Right cardiac atrium (tissue), 5 donors: Measurements from ENCODE around the gene DCLRE1B. TPM values are rescaled to one million over a fixed set of nuclear protein-coding genes. Genes with fewer than 3 reads are reported as not detected.
A peak's percentile ranks its signal among the peaks of the same experiment; 100 is the strongest.

Source experiments
- ATAC-seq, 2 donors: fragments of 200-7000 bp; cut with Tn5 transposase; one replicate each; pipeline versions ENCODE4 v1.8.0 to v1.9.1; 2020; ENCODE audit warnings: moderate library complexity in 2 of 2, mild to moderate bottlenecking in 1 of 2
- DNase-seq, 3 donors: peaks; one replicate each; pipeline ENCODE4 v3.0.0-alpha.2; 2020
- H3K27ac ChIP-seq: one replicate; pipeline ENCODE4 v1.5.1; 2013; ENCODE audit warnings: mild to moderate bottlenecking, low read length, control low read depth, moderate library complexity
- H3K27me3 ChIP-seq: one replicate; pipeline ENCODE4 v1.6.1; 2013; ENCODE audit not compliant: control insufficient read depth, insufficient read depth
- H3K4me1 ChIP-seq: one replicate; pipeline ENCODE4 v1.6.1; 2013; ENCODE audit warnings: low read length; ENCODE audit not compliant: control insufficient read depth, insufficient read depth
- H3K4me3 ChIP-seq: one replicate; pipeline ENCODE4 v1.5.1; 2013; ENCODE audit warnings: low read length, control low read depth
- H3K9me3 ChIP-seq: one replicate; pipeline ENCODE4 v1.6.1; 2013; ENCODE audit warnings: low read length; ENCODE audit not compliant: control insufficient read depth
- WGBS: extraction: QIAGEN DNeasy Blood & Tissue Kit; methylation state at CpG from one replicate; pipeline ENCODE4 v1.1.7; 2013; 5-methylcytosine and 5-hydroxymethylcytosine counted together
- intact Hi-C, 4 donors: fragments of 100-400 bp; cut with DNase I; formaldehyde crosslinking; loops; one replicate each; pipeline versions ENCODE4 v1.11.0 to v1.14.0; 2022 to 2023
- polyA plus RNA-seq: library from polyadenylated mRNA; stranded (reverse); fragments of 200-250 nt; gene quantifications from one replicate; pipeline ENCODE4 v1.2.3, GENCODE V29; 2013
- total RNA-seq, 4 donors: library from RNA; stranded (reverse); fragmentation: NEBNext Ultra II Directional; extraction: Animal tissue kit (Norgen Biotek cat#: 25700); gene quantifications; one replicate each; pipeline ENCODE4 v1.2.1, GENCODE V29; 2021
- donor health status: healthy with polysubstance abuse.
- donor health status: DM: no; HTN: yes; CAD: no.
- donor health status: DM: no; HTN: no; CAD: no.
- donor health status: DM: no; HTN: yes; CAD: no; lungs with severe emphysema.
- donor health status: DM: yes; HTN: yes; CAD: no.

DCLRE1B gene
- total and polyA plus RNA-seq, 5 donors, result 0.97 to 3.4 (median 2.6) TPM

DNA sequence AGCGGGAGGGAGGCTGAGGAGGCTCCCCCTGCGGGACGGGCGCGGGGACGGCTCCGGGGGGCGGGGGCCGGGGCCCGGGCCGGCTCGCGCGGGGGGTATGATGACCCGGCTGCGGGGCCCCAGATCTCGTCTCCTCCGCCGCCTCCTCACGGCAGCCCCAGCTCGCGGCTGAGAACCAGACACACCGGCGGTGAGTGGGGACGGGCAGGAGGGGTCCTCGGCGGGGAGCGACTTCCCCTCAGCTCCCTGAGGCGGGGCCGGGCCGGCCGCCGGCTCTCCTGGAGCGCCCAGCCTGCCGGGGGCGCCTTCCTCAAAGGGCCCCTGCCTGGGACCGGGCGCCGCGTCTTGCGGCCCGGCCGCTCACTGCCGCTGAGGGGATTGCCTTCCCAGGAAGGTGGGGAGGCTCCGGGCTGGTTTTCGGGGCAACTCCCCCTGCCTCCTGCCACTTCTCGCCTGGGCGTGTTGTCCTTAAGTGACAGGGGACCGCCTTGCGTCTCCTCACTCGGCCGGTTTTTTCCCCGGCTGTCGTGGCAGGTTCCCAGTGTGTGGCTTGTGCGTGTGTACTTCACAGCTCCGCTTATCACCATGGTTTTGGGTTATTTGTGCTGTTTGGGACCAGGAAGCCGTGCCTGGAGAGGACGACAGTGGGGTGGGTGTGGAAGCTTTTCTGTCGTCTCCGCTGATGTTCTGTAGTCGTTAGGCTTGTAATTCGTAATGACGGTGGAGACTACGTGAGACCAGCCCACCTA is 24.8 kb downstream of the DCLRE1B start:
- peak overlapping the region; percentile 77 for H3K27ac ChIP-seq
- no peaks in the 10 kb centered on the region for H3K9me3 ChIP-seq
- peak overlapping the region; percentile 76 for H3K4me3 ChIP-seq
- peak; percentile 53 to 81 (median 76) for DNase-seq
- ATAC-seq, result peak; percentile 47 to 57
- intact Hi-C loops, result loop anchor here in 2 of 4 donors (2.0 kb wide), 1 partner anchor 25 kb away; the partner anchor contains the start of genes AP4B1 (in 2 of the 2) and DCLRE1B (in 2 of the 2)
- under 1% methylated on average over 64 of the region's 64 CpGs for WGBS
- no peaks in the 10 kb centered on the region for H3K27me3 ChIP-seq
- H3K4me1 ChIP-seq, result peaks cover 3% of the 10 kb centered on the region

DNA sequence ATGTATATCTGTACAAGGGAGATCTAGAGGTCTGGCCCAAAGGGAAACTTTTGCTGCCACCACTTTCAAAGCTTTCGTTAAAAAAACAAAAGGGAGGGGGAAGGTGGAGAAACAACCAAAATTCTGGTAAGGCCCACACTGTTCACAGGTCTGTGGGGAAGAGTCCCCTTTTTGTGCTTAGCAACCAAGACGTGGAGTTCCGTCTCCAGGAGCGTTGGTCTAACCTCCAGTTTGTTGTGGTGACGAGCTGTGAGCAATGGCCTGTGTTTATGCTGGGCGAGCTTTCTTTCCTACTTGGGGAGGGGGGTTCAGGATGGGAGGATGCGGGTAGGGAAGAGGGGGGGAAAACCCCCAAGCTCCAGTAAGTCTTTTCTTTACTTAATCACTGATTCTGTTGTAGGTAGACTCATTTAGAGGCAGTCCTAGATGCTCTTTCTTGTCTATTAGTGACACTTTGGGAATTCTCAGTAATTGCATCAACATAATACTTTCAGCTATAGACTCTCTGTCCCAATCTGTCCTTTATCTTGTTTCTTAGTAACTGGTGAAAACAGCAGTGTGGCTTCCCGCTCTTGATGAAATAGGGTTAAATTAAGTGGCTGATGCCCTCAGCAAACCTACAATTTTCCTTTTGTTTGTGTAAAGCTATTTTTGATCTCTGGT is 25.5 kb downstream of the DCLRE1B start:
- no peaks in the 10 kb centered on the region for H3K27me3 ChIP-seq
- peak; percentile 4 to 30 for ATAC-seq
- peaks cover 3% of the 10 kb centered on the region for H3K4me1 ChIP-seq
- H3K9me3 ChIP-seq, result no peaks in the 10 kb centered on the region
- WGBS, result 2% methylated on average over 8 of the region's 8 CpGs
- intact Hi-C loops, result loop anchor here in 1 of 4 donors (2.0 kb wide), 1 partner anchor 26 kb away; the partner anchor contains the start of genes AP4B1 and DCLRE1B
- DNase-seq, result peak in 1 of 3 donors; percentile 48
- H3K4me3 ChIP-seq, result peak overlapping the region; percentile 76
- H3K27ac ChIP-seq, result peak overlapping the region; percentile 77

DNA sequence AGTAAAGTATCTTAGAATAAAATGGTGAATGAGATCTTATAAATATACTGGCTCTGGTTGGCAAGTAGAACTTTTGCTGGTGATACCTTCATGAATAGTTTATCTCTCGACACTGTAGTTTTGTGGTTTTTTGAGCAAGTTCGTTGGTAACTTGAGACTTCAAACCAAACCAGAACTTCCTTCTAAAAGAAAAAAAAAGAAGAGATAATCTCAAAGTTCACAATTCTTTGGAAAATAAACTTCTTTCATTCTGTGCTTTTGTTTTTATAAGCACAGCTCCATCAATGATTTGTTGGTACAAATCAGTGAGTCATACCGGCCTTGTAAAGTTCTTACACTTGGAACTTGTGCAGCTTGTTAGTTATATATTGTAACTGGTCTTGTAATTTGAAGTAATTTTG is 26.3 kb downstream of the DCLRE1B start:
- H3K27ac ChIP-seq, result no peak overlapping the region
- ATAC-seq, result no peak
- H3K4me3 ChIP-seq, result peak overlapping the region; percentile 30
- 15% methylated on average over 3 of the region's 3 CpGs for WGBS
- intact Hi-C loops, result loop anchor here in 1 of 4 donors (2.0 kb wide), 1 partner anchor 27 kb away; the partner anchor contains the start of genes AP4B1 and DCLRE1B
- no peaks in the 10 kb centered on the region for H3K9me3 ChIP-seq
- H3K27me3 ChIP-seq, result no peaks in the 10 kb centered on the region
- no peak for DNase-seq
- H3K4me1 ChIP-seq, result peaks cover 3% of the 10 kb centered on the region

DNA sequence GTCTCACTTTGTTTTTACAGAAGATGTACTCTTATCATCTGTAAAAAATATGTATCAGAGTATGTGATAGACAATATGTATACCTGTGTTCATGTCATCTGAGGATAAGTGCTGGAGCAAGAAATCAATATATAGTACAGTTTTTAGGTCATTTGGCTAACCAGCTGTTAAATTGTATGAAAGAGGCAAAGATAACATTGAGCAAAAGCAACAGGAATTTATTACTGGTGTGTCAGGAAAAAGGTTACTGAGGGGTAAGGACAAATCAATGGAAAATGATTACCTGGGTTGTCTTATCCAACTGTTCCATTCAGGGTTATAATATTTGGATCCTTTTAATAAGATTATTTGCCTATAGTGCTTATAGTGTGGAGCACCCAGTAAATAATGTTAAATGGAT is 28.9 kb downstream of the DCLRE1B start:
- Histone ChIP-seq H3K4me1 (peaks cover 10% of the 10 kb centered on the region), H3K27ac (no peak overlapping the region), H3K4me3 (no peak overlapping the region), H3K9me3 (no peaks in the 10 kb centered on the region), H3K27me3 (no peaks in the 10 kb centered on the region)
- intact Hi-C loops, result no loop called here
- no peak for ATAC-seq
- no peak for DNase-seq

DNA sequence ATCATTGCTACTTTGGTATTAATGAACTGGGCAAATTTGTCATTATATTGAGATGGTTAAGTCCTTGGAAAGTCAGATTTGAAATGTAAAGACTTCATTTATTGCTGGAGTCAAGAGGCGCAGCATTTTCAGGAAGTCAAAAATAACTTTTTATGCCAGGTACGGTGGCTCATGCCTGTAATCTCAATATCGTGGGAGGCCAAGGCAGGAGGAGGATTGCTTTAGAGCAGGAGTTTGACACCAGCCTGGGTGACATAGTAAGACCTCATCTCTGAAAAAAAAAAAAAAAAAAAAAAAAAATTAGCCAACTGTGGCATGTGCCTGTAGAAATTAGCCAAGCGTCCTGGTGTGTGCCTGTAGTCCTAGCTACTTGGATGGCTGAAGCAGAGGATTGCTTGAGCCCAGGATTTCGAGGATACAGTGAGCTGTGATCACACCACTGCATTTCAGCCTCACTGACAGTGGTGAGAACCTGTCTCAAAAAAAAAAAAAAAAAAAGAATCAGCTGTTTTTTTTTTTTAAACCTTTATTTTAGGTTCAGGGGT is 29.5 kb downstream of the DCLRE1B start:
- no peak for ATAC-seq
- no peak overlapping the region for H3K27ac ChIP-seq
- H3K4me3 ChIP-seq, result no peak overlapping the region
- intact Hi-C loops, result no loop called here
- no peaks in the 10 kb centered on the region for H3K27me3 ChIP-seq
- peaks cover 10% of the 10 kb centered on the region for H3K4me1 ChIP-seq
- no peaks in the 10 kb centered on the region for H3K9me3 ChIP-seq
- WGBS, result 63% methylated on average over 5 of the region's 5 CpGs
- no peak for DNase-seq

DNA sequence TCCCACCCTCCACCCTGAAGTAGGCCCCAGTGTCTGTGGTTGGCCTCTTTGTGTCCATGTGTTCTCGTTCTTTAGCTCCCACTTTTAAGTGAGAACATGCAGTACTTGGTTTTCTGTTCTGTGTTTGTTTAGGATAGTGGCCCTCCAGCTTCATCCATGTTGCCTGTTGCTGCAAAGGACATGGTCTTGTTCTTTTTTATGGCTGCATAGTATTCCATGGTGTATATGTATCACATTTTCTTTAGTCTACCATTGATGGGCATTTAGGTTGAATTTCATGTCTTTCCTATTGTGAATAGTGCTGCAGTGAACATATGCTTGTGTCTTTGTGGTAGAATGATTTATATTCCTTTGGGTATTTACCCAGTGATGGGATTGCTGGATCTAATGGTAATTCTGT is 30.1 kb downstream of the DCLRE1B start:
- no peaks in the 10 kb centered on the region for H3K27me3 ChIP-seq
- 98% methylated on average over 1 of the region's 1 CpG for WGBS

DNA sequence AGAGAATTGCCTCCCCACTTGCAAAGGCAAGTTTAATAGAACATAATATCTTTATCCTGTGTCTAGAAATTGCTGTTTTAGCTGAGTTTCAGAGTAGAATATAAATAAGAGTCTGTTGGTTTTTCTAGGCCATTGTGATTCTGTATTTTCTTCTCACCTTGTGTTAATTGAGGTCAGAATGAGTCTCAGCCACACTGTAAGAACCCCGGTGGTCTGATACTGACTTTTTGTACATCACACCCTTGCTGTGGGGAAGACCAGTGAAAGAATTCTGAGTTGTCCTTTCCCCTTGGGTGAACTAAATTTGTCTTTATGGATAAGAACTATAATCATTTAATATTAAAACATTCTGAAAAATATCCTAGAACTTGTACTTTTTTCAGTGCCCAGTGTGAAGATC is 30.8 kb downstream of the DCLRE1B start:
- Histone ChIP-seq H3K4me1 (peaks cover 10% of the 10 kb centered on the region), H3K27me3 (no peaks in the 10 kb centered on the region), H3K27ac (no peak overlapping the region), H3K9me3 (no peaks in the 10 kb centered on the region), H3K4me3 (no peak overlapping the region)
- ATAC-seq (no peak), DNase-seq (no peak)
- intact Hi-C loops, result no loop called here
- 58% methylated on average over 1 of the region's 1 CpG for WGBS

More for the DNA sequence above, 30.1 kb downstream of the DCLRE1B start:
- intact Hi-C loops, result no loop called here
- ATAC-seq, result no peak
- no peak overlapping the region for H3K4me3 ChIP-seq
- no peak overlapping the region for H3K27ac ChIP-seq
- H3K4me1 ChIP-seq, result peaks cover 10% of the 10 kb centered on the region
- no peaks in the 10 kb centered on the region for H3K9me3 ChIP-seq
- no peak for DNase-seq

DNA sequence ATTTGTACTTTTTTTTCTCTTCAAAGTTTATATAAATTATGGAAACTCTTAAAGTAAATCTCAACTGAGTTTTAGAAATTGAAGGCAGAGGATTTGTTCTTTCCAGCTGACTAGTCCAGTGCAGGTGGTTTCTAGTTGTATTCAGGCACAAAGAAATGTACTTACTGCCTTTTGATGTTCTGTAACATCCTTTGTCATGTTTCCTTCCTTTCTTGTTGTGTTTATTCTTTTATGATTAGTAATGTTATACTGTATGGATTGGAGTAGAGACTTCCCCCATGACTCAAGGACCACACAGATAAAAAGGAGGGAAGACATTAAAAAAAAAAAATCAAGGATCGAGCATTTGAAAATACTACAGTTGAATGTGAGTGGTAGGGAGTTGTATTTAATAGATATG is 32.0 kb downstream of the DCLRE1B start:
- no peak overlapping the region for H3K27ac ChIP-seq
- H3K27me3 ChIP-seq, result no peaks in the 10 kb centered on the region
- 71% methylated on average over 1 of the region's 1 CpG for WGBS
- intact Hi-C loops, result no loop called here
- ATAC-seq (no peak), DNase-seq (no peak)
- peaks cover 10% of the 10 kb centered on the region for H3K4me1 ChIP-seq
- H3K4me3 ChIP-seq, result no peak overlapping the region
- H3K9me3 ChIP-seq, result no peaks in the 10 kb centered on the region

DNA sequence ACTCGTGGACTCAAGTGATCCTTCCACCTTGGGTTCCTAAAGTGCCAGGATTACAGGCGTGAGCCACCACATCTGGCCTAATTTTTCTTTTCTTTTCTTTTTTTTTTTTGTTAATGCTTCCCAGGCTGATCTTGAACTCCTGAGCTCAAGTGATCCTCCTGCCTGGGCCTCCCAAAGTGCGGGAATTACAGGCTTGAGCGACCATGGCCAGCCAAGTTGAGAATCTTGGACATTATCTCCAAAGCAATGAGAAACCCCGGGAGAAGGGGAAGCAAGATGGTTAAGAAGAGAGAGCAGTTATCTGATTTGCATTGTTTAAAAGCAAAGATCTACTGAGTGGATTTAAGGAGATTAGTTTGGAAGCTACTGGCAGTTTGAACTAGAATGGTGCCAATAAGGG is 33.1 kb downstream of the DCLRE1B start:
- Histone ChIP-seq H3K27ac (no peak overlapping the region), H3K9me3 (no peaks in the 10 kb centered on the region), H3K27me3 (no peaks in the 10 kb centered on the region), H3K4me1 (peaks cover 7% of the 10 kb centered on the region), H3K4me3 (no peak overlapping the region)
- ATAC-seq (no peak), DNase-seq (no peak)
- intact Hi-C loops, result no loop called here
- 69% methylated on average over 5 of the region's 5 CpGs for WGBS

DNA sequence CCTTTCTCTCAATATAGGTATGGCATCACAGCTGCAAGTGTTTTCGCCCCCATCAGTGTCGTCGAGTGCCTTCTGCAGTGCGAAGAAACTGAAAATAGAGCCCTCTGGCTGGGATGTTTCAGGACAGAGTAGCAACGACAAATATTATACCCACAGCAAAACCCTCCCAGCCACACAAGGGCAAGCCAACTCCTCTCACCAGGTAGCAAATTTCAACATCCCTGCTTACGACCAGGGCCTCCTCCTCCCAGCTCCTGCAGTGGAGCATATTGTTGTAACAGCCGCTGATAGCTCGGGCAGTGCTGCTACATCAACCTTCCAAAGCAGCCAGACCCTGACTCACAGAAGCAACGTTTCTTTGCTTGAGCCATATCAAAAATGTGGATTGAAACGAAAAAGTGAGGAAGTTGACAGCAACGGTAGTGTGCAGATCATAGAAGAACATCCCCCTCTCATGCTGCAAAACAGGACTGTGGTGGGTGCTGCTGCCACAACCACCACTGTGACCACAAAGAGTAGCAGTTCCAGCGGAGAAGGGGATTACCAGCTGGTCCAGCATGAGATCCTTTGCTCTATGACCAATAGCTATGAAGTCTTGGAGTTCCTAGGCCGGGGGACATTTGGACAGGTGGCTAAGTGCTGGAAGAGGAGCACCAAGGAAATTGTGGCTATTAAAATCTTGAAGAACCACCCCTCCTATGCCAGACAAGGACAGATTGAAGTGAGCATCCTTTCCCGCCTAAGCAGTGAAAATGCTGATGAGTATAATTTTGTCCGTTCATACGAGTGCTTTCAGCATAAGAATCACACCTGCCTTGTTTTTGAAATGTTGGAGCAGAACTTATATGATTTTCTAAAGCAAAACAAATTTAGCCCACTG is 35.5 kb downstream of the DCLRE1B start:
- H3K4me1 ChIP-seq, result peaks cover 7% of the 10 kb centered on the region
- H3K4me3 ChIP-seq, result no peak overlapping the region
- intact Hi-C loops, result no loop called here
- peak in 1 of 3 donors; percentile 25 for DNase-seq
- WGBS, result 71% methylated on average over 16 of the region's 16 CpGs
- no peaks in the 10 kb centered on the region for H3K27me3 ChIP-seq
- H3K9me3 ChIP-seq, result no peaks in the 10 kb centered on the region
- peak; percentile 17 to 49 for ATAC-seq
- no peak overlapping the region for H3K27ac ChIP-seq
